Prostate gland (tissue), 2 donors: ENCODE data around the gene RPTN.

Experiments used
- POLR2A ChIP-seq: fragments of 450-650 bp; IDR thresholded peaks from one replicate; pipeline ENCODE4 v1.6.1; 2016; ENCODE audit warnings: antibody characterized with exemption, mild to moderate bottlenecking
- TF ChIP-seq, protein P1 (sequence below), 4 experiments: fragments of 200-600 bp in 2 of 4; fragments of 450-650 bp in 2 of 4; sonication (generic) in 2 of 4; IDR thresholded peaks; 1 replicate in 3 of 4; 2 replicates in 1 of 4; pipeline ENCODE4 v1.5.1; 2016 to 2019; ENCODE audit warnings: antibody characterized with exemption in 4 of 4, mild to moderate bottlenecking in 2 of 4, moderate library complexity in 2 of 4

DNA sequence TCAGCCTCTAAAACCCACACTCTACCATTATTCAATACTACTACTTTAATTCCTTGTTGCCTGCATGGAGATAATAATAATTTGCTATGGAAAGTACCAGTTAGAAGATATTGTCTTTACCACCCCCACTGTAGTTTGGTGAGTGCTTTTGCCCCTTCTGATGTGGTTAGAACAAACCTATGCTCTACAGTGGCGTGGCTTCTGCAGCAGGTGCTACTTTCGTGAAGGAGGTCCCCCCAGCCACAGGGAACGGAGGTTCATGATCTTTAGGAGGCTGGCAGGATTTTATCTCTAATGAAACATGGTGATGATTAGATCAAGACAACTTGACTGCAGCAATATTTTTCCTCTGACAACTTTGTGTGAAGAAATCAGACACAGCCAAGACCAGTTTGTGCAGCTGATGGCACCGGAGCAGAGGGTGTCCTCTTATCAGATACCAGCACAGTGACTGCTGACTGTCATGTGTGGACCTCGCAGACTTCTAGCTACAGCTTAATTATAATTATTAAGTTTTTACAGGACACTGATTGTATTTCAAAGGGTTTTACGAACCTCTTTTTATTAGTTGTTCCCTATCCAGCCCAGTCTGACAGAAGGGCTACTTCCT, 33.1 kb downstream of the RPTN start:
- TF ChIP-seq POLR2A = no peak
- TF ChIP-seq, protein P1, sequence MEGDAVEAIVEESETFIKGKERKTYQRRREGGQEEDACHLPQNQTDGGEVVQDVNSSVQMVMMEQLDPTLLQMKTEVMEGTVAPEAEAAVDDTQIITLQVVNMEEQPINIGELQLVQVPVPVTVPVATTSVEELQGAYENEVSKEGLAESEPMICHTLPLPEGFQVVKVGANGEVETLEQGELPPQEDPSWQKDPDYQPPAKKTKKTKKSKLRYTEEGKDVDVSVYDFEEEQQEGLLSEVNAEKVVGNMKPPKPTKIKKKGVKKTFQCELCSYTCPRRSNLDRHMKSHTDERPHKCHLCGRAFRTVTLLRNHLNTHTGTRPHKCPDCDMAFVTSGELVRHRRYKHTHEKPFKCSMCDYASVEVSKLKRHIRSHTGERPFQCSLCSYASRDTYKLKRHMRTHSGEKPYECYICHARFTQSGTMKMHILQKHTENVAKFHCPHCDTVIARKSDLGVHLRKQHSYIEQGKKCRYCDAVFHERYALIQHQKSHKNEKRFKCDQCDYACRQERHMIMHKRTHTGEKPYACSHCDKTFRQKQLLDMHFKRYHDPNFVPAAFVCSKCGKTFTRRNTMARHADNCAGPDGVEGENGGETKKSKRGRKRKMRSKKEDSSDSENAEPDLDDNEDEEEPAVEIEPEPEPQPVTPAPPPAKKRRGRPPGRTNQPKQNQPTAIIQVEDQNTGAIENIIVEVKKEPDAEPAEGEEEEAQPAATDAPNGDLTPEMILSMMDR (IDR thresholded peaks at IDR 0.05) = no peak
